ENCODE data around the gene APCDD1L. TPM values are rescaled to one million over a fixed set of nuclear protein-coding genes. Genes with fewer than 3 reads are reported as not detected.

APCDD1L gene
- total and polyA plus RNA-seq, 4 donors = 0.04 TPM; not detected in 3

- TF ChIP-seq, protein P1, sequence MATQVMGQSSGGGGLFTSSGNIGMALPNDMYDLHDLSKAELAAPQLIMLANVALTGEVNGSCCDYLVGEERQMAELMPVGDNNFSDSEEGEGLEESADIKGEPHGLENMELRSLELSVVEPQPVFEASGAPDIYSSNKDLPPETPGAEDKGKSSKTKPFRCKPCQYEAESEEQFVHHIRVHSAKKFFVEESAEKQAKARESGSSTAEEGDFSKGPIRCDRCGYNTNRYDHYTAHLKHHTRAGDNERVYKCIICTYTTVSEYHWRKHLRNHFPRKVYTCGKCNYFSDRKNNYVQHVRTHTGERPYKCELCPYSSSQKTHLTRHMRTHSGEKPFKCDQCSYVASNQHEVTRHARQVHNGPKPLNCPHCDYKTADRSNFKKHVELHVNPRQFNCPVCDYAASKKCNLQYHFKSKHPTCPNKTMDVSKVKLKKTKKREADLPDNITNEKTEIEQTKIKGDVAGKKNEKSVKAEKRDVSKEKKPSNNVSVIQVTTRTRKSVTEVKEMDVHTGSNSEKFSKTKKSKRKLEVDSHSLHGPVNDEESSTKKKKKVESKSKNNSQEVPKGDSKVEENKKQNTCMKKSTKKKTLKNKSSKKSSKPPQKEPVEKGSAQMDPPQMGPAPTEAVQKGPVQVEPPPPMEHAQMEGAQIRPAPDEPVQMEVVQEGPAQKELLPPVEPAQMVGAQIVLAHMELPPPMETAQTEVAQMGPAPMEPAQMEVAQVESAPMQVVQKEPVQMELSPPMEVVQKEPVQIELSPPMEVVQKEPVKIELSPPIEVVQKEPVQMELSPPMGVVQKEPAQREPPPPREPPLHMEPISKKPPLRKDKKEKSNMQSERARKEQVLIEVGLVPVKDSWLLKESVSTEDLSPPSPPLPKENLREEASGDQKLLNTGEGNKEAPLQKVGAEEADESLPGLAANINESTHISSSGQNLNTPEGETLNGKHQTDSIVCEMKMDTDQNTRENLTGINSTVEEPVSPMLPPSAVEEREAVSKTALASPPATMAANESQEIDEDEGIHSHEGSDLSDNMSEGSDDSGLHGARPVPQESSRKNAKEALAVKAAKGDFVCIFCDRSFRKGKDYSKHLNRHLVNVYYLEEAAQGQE (IDR thresholded peaks at IDR 0.05) = no peak
- no peak for TF ChIP-seq HNF4G (IDR thresholded peaks at IDR 0.05)
- no peak for TF ChIP-seq NR2F2 (IDR thresholded peaks at IDR 0.05)
- no peak for TF ChIP-seq EGR1 (IDR thresholded peaks at IDR 0.05; ENCODE audit: low read depth in 2 of 2)
- TF ChIP-seq FOXA2 (IDR thresholded peaks at IDR 0.05) = no peak
Measured at GRCh38 chr20:58538752-58539151, 23.6 kb upstream of the APCDD1L start (continued).

DNA sequence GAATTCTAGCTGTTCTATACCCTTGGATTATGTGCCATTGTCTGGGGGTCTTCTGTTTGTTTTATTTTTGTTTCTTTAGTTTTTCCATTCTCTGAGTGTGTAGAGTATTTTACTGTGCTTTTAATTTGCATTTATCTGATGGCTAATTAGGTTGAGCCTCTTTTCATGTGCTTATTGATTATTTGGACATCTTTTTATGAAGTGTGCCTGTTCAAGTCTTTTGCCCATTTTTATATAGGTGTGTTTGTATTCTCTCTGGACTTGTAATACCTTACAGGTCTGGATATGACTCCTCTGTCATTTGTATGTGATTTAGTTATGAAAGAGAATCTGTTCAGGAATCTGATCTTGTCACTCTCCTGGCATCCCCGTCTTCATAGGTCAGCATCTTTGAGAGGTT lies 22.6 kb upstream of the APCDD1L start:
- no peaks in the 10 kb centered on the region for H3K36me3 ChIP-seq (ENCODE audit: control insufficient read depth in 4 of 4, insufficient read depth in 3 of 4, low read depth in 1 of 4, low read length in 3 of 4)
- no peak overlapping the region for H3K4me3 ChIP-seq (ENCODE audit: low read depth in 1 of 3, low read length in 3 of 3)
- H3K27me3 ChIP-seq (ENCODE audit: control insufficient read depth in 4 of 4, insufficient read depth in 4 of 4, low read length in 3 of 4) = no peaks in the 10 kb centered on the region
- H3K27ac ChIP-seq (ENCODE audit: low read depth in 1 of 2, low read length in 2 of 2) = no peak overlapping the region
- H3K9me3 ChIP-seq (ENCODE audit: control insufficient read depth in 4 of 4, low read length in 3 of 4) = peaks cover 0 to 18% (median 3%) of the 10 kb centered on the region in 4 donors
- TF ChIP-seq HNF4A (conservative IDR thresholded peaks at IDR 0.05) (no peak), YY1 (IDR thresholded peaks at IDR 0.05) (no peak), TAF1 (conservative IDR thresholded peaks at IDR 0.05) (no peak), FOXA1 (IDR thresholded peaks at IDR 0.05) (no peak), JUND (IDR thresholded peaks at IDR 0.05) (no peak), RXRA (IDR thresholded peaks at IDR 0.05) (no peak), SP1 (IDR thresholded peaks at IDR 0.05) (no peak), RAD21 (IDR thresholded peaks at IDR 0.05) (no peak), NR2F2 (IDR thresholded peaks at IDR 0.05) (no peak), FOXA2 (IDR thresholded peaks at IDR 0.05) (no peak), CTCF (IDR thresholded peaks at IDR 0.05; ENCODE audit: low read depth, low read length, missing input control) (no peak), HNF4G (IDR thresholded peaks at IDR 0.05) (no peak), EGR1 (IDR thresholded peaks at IDR 0.05; ENCODE audit: low read depth in 2 of 2) (no peak), GABPA (IDR thresholded peaks at IDR 0.05 in 1 of 2, conservative IDR thresholded peaks at IDR 0.05 in 1 of 2) (no peak)
- TF ChIP-seq, protein P1 (IDR thresholded peaks at IDR 0.05) = no peak
- TF ChIP-seq, protein P2, sequence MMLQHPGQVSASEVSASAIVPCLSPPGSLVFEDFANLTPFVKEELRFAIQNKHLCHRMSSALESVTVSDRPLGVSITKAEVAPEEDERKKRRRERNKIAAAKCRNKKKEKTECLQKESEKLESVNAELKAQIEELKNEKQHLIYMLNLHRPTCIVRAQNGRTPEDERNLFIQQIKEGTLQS (IDR thresholded peaks at IDR 0.05) = no peak
- TF ChIP-seq, protein P3, sequence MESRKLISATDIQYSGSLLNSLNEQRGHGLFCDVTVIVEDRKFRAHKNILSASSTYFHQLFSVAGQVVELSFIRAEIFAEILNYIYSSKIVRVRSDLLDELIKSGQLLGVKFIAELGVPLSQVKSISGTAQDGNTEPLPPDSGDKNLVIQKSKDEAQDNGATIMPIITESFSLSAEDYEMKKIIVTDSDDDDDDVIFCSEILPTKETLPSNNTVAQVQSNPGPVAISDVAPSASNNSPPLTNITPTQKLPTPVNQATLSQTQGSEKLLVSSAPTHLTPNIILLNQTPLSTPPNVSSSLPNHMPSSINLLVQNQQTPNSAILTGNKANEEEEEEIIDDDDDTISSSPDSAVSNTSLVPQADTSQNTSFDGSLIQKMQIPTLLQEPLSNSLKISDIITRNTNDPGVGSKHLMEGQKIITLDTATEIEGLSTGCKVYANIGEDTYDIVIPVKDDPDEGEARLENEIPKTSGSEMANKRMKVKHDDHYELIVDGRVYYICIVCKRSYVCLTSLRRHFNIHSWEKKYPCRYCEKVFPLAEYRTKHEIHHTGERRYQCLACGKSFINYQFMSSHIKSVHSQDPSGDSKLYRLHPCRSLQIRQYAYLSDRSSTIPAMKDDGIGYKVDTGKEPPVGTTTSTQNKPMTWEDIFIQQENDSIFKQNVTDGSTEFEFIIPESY (IDR thresholded peaks at IDR 0.05) = no peak
- TF ChIP-seq, protein P4, sequence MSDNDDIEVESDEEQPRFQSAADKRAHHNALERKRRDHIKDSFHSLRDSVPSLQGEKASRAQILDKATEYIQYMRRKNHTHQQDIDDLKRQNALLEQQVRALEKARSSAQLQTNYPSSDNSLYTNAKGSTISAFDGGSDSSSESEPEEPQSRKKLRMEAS (IDR thresholded peaks at IDR 0.05) = no peak
- WGBS = 85% methylated on average over 1 of the region's 1 CpG
- no peak overlapping the region for H3K9ac ChIP-seq (ENCODE audit: low read depth in 1 of 2, low read length in 2 of 2)
- no peak for DNase-seq (ENCODE audit: low spot score)
- no peaks in the 10 kb centered on the region for H3K4me1 ChIP-seq (ENCODE audit: control insufficient read depth in 4 of 4, insufficient read depth in 4 of 4, low read length in 3 of 4)
